NCI-H1417 treated with DMSO at 0.1 percent for 48 hours (cell line): Measurements from ENCODE around the gene CDC14B.
"Not testable (repeated sequence)": the region's sequence is repeated elsewhere in the genome, so short reads cannot be mapped to it uniquely, and the experiment has no call there.

Source experiments
- DNase-seq: peaks from one replicate; lab custom pipeline; 2025; lab: John Stamatoyannopoulos, UW

The CDC14B gene

DNA sequence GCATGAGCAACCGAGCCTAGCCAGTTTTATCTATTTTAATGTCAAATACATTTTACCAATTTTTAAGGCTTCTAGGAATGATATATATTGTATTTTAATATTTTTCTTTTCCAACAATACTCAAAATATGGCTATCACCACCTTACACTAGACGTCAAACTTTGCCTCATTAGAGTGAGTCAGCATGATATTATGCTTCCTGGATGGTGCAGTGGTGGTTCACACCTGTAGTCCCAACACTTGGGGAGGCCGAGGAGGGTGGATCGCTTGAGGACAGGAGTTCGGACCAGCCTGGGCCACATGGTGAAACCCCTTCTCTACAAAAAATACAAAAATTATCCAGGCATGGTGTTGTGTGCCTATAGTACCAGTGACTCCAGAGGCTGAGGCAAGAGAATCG, 7.3 kb upstream of the CDC14B start:
- DNase-seq, result no peak

GRCh38 chr9:96621618-96622017, 2.0 kb upstream of the CDC14B start:
- no peak for DNase-seq

DNA sequence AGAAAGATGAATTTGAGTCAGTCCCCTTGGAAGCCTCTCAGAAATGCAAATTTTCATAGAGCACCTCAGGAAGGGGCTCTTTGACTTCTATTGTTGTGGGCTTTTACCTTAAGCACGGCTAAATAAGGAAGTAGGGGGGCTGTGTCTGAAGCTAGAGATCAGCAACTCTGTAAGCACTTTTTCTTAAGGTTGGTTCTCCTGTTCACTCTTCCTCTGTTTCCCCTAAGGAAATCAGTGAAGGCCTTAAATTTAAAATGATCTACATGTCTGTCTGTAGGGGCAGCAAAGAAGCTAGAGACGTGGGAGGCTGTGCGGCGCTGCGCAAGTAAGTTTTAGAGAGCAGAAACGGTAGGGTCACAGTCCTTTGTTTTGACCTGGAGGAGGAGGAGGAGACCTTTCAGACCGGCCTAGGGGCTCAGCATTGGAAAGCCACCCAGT, 1.2 kb upstream of the CDC14B start:
- DNase-seq, result no peak

GRCh38 chr9:96620181-96620514, 505 bp upstream of the CDC14B start:
- no peak for DNase-seq

DNA sequence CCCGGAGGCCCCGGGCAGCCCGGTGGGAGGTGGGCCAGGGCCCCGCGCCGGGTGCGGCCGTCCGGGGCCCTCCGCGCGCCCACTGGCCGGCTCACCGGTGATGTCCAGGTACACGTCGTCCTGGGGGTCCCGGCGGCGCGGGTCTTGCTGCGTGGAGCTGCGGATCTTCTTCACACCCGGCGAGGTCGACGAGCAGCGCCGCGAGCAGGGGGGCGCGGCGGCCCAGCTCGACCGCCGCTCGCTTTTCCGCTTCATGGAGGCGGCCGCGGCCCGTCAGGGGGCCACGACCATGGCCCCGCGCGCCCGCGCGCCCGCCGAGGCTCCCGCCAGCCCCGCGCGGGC, 548 bp downstream of the CDC14B start:
- DNase-seq, result no peak

DNA sequence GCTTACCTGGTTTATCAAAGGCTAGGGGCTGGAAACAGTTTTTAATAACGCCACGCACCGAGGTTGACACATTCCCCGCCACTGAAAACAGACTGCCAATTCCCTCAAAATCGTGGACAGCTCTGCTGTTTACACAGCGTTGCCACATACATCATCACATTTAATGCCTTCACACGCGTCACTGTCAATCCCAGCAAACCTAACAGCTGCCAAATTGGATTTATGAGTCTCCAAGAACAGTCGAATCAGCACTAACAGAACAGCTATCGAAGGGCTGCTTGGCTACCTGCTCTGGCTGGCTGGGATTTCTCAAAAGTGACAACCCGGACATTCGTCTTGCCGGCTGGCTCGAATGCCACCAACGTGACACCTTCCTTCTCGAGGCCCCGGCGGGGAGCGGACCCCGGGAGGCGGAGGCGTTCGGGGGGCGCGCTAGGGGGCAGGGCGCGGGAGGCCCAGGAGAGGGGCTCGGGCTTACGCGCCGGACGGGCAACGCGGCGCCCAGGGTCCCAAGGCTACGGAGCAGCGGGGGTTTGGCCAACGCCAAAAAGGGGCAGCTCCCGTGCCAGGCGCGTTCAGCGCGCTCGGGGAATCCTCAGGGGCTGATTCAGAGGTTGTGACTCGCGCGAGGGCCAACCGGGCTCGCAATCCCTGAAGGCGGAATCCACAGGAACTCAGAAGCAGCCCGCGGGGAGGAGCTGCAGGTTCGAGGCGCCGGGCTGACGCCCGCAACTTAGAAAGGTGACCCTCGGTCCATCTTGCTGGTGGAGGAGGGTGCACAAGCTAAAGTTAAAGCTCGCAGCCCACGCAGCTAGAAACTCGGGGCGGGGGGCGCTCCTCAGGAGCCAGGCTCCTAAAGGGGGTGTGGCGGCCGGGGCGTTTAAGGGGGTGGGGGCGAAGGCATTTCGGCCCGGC, 1.2 kb downstream of the CDC14B start:
- no peak for DNase-seq

DNA sequence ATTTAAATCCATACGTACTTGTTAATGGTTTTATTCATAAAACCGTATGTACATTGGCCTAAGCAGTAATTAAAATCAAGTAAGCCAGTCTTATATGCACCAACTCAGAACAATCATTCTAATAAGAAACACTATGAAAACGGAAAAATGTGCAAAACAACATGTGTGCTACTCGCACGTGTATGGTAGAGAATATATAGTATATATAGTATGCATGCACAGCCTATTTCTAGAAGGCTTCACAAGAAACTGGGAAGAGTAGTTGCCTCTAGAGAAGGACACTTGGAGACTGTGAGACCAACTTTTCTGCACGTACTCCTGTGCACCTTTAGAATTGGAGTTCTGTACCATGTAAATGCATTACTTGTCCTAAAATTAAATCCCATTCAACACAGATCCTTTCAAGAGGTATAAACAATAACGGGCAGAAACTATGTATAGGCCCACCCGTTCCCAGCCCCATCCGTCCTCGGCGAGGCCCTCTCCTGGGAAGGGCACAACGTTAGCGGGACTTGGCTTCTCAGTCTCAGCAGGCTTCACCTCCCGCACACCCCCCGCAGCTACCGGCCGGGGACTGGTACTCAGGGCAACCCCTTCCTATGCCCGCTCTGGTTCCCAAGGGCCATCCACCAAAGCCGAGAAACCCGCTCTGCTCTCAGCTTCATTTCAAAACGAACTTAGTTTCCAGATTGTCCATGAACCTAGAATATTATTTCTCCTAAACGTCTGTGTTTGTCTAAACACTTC, 2.0 kb downstream of the CDC14B start:
- no peak for DNase-seq

DNA sequence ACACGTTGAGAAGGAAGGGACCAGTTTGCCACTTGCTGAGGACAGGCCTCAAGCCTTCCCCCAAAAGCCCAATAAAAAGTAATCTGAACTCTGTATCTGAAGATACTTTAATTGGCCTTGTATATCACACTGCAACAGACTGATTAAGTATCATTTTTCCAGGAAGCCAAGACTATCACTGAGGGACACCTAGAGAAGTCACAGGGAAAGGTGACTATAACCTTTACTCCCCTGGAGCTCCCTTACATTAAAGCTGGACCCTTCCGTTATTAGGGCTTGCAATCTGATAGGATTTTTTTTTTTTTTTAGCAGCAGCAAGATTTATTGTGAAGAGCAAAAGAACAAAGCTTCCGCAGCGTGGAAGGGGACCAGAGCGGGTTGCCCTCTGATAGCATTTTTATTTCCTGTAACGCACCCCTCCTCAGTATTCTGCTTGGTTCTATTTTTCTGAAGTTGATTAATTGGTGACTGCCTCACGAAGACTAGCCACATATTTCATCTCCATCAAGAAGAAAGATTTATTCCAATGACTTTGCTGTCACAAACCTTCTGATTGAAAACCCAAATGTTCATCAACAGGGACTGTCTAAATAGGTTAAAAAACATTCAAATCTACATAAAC, 2.7 kb downstream of the CDC14B start:
- no peak for DNase-seq

DNA sequence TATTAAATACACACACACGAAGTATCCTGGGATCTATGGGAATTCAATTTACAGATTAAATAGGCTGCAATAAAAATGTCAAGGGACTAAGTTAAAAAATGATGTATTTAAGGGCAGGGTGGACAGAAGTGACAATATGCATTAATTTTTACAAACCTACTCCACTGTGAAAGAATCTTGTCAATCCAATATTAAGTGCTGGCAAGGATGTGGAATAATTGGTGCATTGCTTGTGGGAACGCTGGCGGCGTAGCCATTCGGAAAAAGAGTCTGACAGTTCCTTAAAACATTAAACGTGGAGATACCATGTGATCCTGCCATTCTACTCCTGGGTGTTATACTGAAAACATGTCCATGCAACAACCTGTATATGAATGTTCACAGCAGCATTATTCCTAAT, 4.2 kb downstream of the CDC14B start:
- DNase-seq, result no peak

GRCh38 chr9:96614664-96615063, 5.0 kb downstream of the CDC14B start:
- DNase-seq, result not testable (repeated sequence)

- DNase-seq, result no peak
Observed at GRCh38 chr9:96612966-96613589, 6.6 kb downstream of the CDC14B start.

- DNase-seq, result no peak
Observed at GRCh38 chr9:96612105-96612965, 7.3 kb downstream of the CDC14B start.

- no peak for DNase-seq
Observed at GRCh38 chr9:96611302-96611701, 8.3 kb downstream of the CDC14B start.

DNA sequence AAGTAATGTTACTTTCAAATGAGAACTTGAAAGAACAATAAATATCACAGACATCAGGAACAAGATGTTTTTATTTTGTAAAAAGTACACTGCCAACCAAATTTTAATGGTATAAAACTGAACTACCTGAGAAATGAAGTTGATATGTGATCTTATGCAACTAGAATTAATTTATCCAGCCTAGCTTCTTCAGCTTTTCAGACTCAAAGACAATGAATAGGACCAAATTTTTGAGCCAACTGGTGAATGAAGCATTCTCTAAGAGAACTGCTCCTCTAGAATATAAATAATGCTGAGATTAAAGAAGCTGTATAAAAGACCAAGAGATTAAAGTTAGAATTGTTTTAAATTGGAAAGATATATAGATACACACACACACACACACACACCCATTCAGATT, 9.9 kb downstream of the CDC14B start:
- DNase-seq, result no peak

GRCh38 chr9:96607971-96608370, 11.7 kb downstream of the CDC14B start:
- DNase-seq, result no peak

- DNase-seq, result no peak
Observed at GRCh38 chr9:96605328-96605727, 14.3 kb downstream of the CDC14B start.

- DNase-seq, result no peak
Observed at GRCh38 chr9:96604004-96604319, 15.7 kb downstream of the CDC14B start.

GRCh38 chr9:96603305-96604003, 16.2 kb downstream of the CDC14B start:
- no peak for DNase-seq

GRCh38 chr9:96599298-96599697, 20.3 kb downstream of the CDC14B start:
- DNase-seq, result no peak

- DNase-seq, result peak; percentile 52
Observed at GRCh38 chr9:96596601-96597111, 23.0 kb downstream of the CDC14B start.
